Stimulated activated CD8-positive, alpha-beta memory T cell treated with anti-CD3 and anti-CD28 coated beads, Interleukin-12 subunit alpha, Interleukin-12 subunit beta, amount 100 ng/mL, for 24 hours (primary cell): ENCODE measurements around the gene REXO5.
"Not testable (repeated sequence)": the region's sequence is repeated elsewhere in the genome, so short reads cannot be mapped to it uniquely, and the experiment has no call there.

Experiments
- DNase-seq: peaks from one replicate; pipeline ENCODE4 v3.0.0-alpha.2; 2020; ENCODE audit errors: extremely low read depth

REXO5 gene

DNA sequence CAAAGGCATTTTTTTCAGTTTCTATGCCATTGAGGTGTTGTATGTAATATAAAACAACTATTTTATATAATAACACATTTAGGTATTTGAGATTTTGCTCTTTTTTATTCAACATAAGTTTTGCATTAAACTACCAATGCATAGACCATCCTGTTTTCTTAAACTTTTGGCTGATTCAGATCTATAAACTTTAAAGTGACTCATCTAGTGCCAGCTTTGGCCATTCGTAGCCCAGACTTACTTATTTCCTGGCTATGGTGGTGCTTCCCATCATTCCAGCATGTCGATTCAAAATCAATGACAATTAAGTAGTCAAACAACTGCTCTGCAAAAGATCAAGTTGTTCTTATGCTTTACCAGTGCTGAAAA lies 3.2 kb upstream of the REXO5 start:
- no peak for DNase-seq

DNA sequence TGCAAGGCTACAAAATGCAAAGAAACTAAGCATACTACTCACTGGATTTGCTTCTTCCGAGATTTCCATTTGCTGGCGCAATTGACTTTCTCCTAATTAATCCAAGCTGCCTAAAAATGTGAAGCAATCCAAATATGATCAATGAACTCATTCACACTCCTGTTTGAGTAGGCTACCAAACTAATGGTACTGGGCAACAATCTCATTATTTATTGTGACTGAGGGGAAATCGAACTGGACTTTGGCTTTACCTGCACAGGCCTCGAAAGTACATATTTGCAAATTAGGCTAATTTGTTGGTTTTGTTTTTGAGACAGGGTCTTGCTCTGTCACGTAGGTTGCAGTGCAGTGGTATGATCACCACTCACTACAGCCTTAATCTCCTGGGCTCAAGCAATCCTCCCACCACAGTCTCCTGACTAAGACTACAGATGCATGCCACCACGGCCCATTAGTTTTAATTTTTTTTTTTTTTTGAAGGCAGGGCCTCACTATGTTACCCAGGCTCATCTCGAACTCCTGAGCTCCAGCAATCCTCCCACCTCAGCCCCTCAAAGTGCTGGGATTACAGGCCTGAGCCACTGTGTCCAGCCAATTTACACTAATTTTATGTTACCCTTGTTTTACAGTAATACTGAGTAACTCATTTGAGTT lies 2.6 kb upstream of the REXO5 start:
- no peak for DNase-seq

DNA sequence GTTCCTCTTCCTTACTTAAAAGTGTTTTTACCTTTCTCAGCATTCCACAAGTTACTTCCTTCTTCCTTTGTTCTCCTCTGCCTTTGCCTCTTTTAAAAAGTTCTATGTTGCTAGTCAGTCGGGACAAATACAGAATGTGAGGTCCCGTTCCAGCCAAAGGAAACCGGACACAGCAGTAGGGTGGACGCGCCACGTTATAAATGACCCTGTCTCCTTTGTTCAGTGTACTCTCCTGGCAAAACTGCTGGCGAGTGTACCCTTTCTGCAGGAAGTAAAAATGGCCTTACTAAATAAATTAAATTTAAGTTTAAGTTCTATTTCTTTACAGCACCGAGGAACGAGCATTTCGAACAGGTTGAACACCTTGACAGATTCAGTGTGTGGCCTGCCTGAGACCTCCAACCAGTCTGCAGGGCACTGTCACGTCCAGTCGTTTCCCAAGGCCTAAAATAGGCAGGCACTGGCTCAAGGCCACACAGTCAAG lies 601 bp upstream of the REXO5 start:
- DNase-seq, result not testable (repeated sequence)

- DNase-seq, result no peak
These were observed 1.5 kb downstream of the REXO5 start for GRCh38 chr16:20807862-20808261.

DNA sequence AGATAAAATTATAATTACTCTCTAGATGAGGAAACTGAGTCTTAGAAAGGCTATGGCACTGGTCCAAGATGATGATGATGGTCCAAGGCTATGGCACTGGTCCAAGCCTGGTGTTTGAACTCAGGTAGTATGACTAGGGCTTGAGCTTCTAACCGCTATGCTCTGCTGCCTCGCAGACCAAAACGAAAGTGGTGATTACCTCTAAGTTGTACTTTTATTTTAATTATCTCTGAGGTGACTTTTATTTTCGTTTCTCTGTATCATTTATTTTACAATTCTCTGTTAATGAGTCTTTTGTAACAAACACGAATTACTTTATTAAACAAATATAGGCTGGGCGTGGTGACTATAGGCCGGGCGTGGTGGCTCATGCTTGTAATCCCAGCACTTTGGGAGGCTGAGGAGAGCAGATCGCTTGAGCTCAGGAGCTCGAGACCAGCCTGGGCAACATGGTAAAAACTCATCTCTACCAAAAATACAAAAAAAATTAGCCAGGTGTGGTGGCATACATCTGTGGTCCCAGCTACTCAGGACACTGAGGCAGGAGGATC lies 5.6 kb downstream of the REXO5 start:
- DNase-seq, result no peak

- no peak for DNase-seq
These were observed 6.2 kb downstream of the REXO5 start for GRCh38 chr16:20812510-20812909.

DNA sequence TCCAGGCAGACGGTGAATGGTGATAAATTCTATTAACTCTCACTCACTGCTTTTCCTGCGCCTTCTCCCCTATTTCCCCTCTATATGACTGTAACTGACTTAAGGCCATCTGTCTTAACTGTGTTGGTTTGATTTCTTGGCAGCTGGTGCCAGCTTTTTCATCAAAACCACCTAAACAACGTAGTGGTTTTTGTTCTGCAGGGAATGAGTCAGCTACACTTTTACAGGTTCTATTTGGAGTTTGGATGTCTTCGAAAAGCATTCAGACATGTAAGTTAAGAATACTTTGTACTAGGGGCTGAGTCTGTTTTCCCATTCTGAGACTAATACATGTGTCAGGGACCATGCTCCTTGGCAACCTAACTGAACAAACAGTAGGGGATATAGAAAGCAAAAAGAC lies 8.5 kb downstream of the REXO5 start:
- DNase-seq, result no peak

DNA sequence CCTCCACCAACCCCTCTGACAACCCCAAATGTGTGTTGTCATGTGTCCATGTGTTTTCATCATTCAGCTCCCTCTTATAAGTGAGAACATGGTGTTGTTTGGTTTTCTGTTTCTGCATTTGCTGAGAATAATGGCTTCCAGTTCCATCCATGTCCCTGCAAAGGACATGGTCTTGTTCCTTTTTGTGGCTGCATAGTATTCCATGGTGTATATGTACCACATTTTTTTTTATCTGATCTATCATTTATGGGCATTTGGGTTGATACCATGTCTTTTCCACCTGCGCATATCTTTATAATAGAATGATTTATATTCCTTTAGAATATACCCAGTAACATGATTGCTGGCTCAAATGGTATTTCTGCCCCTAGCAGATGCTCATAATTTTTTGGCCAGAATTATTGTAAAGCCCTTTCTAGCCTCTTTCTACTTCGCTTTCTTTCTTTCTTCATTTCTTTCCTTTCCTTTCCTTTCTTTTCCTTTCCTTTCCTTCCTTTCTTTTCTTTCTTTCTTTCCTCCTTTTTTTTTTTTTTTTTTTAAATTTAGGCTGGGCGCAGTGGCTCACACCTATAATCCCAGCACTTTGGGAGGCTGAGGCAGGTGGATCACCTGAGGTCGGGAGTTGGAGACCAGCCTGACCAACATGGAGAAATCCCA lies 12.7 kb downstream of the REXO5 start:
- DNase-seq, result no peak

- no peak for DNase-seq
These were observed 15.4 kb downstream of the REXO5 start for GRCh38 chr16:20821682-20822081.

DNA sequence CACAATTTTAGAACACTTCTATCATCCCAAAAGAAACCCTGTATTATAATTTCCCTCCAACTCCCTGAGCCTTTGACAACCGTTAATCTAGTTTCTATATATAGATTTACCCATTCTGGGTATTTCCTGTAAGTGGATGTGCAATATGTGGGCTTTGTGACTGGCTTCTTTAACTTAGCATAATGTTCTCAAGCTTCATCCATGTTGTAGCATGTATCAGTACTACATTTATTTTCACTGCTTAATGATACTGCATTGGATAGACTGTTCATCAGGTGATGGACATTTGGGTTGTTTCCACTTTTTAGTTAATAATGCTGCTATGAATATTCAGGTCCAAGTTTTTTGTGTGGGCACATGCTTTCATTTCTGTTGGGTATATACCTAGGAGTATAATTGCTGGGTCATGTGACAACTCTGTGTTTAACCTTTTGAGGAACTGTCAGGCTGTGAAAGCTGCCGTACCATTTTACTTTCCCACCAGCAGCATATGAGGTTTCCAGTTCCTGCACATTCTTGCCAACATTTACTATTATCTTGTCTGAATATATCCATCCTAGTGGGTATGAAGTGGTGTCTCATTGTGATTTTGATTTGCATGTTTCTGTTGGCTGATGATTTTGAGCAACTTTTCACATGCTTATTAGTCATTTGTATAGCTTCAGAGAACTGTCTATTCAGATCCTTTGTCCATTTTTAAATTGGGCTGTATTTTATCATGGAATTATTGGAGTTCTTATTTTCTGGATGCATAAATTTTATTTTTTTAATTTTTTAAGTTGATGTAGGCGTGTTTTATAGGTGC lies 16.4 kb downstream of the REXO5 start:
- DNase-seq, result no peak

DNA sequence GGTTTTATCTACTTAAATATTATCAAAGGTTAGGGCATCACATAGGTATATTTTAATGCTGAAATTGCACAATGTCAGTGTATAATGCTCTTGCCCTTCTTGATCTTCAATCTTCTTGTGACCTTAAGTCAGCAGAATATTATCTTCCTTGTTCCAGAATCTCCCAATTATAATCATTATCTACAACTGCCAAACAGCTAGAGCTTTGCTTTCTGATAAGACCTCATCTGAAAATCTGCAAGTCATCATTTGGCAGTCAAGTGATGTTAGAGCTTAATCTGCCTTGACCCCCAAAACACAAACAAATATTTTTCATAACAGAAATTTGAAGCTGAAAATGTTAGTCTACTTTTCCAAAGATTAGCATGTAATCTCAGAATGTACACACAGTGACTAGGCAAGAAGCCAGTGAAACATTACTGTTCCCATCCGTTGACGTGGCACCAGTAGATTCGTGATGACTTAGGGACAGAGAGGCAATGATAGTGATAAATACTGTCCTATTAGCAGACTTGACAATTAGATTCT lies 19.8 kb downstream of the REXO5 start:
- DNase-seq, result no peak

- DNase-seq, result no peak
These were observed 23.2 kb downstream of the REXO5 start for GRCh38 chr16:20829536-20829935.

- no peak for DNase-seq
These were observed 24.0 kb downstream of the REXO5 start for GRCh38 chr16:20830372-20830771.

GRCh38 chr16:20833086-20833485 lies 26.8 kb downstream of the REXO5 start:
- no peak for DNase-seq

DNA sequence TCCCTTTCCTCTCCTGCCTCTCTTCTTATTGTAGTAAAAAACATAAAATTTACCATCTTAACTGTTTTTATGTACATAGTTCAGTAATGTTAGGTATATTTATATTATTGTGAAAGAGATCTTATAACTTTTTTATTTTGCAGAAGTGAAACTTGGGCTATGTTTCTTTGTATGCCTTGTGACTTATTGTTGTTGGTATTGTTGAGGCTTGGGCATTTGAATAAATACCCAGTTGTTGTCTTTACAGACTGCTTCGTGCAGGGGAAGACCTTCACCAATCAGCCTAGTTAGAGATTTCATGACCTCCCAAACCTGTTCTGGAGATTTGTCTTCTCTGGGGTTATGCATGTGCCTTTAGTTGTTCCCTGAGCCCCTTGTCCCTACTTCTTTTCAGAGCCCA lies 31.9 kb downstream of the REXO5 start:
- no peak for DNase-seq

GRCh38 chr16:20839504-20839903 lies 33.2 kb downstream of the REXO5 start:
- no peak for DNase-seq

- no peak for DNase-seq
These were observed 37.7 kb downstream of the REXO5 start for GRCh38 chr16:20844054-20844453.

GRCh38 chr16:20844588-20844987 lies 38.3 kb downstream of the REXO5 start:
- no peak for DNase-seq

GRCh38 chr16:20846030-20846429 lies 39.7 kb downstream of the REXO5 start:
- no peak for DNase-seq

DNA sequence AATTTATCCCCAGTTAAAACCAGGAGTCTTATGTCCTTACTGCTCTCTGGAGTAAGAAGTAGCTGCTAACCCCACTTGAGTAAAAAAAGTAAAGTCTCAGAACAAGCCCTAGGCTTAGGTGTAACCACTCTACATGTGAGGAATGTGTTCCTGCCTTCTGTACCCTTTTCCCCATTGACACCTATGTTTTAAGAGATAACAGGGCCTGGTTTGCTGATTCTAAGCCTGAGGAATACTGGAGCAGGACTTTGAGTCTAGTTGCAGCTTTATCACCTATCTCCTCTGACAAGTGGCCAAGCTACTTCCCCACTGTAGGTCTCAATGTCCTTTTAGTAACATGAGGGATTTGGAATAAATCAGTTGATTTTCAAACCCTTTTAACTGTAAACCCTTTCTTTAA lies 40.2 kb downstream of the REXO5 start:
- no peak for DNase-seq

DNA sequence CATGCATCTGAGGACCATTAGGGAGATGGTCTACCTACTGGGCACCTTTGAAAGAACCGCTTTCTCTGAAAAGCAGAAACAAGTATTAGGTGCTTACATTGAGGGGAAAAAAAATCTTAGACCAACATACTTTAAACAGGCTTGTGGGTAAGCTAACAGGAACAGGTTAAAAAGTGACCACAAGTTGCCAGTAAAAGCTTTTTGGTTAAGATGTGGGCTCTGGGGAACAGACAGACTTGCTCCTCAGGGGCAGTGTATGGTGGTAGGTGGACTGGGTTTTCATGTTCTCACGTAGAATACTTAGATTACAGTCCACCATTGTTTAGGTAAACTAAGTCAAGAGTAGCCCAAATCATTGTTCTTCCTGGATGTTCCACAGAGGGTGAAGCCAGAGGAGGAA lies 41.2 kb downstream of the REXO5 start:
- no peak for DNase-seq
